ENCODE data around the gene EXOC6.
"Not testable (repeated sequence)": the region's sequence is repeated elsewhere in the genome, so short reads cannot be mapped to it uniquely, and the experiment has no call there.

Gene EXOC6

GRCh38 chr10:92886334-92886961 lies 38.1 kb downstream of the EXOC6 start:
- DNase-seq (ENCODE audit: low read depth), result no peak

GRCh38 chr10:92890471-92890870 lies 42.2 kb downstream of the EXOC6 start:
- DNase-seq (ENCODE audit: low read depth), result no peak

- DNase-seq (ENCODE audit: low read depth), result no peak
Measured at GRCh38 chr10:92891885-92892690, 43.8 kb downstream of the EXOC6 start.

GRCh38 chr10:92892691-92893054 lies 44.4 kb downstream of the EXOC6 start:
- DNase-seq (ENCODE audit: low read depth), result no peak

GRCh38 chr10:92894081-92894655 lies 45.8 kb downstream of the EXOC6 start:
- no peak for DNase-seq (ENCODE audit: low read depth)

GRCh38 chr10:92897916-92898315 lies 49.6 kb downstream of the EXOC6 start:
- DNase-seq (ENCODE audit: low read depth), result no peak

- no peak for DNase-seq (ENCODE audit: low read depth)
Measured at GRCh38 chr10:92901819-92902251, 53.5 kb downstream of the EXOC6 start.

GRCh38 chr10:92903633-92904032 lies 55.3 kb downstream of the EXOC6 start:
- DNase-seq (ENCODE audit: low read depth), result no peak

- no peak for DNase-seq (ENCODE audit: low read depth)
Measured at GRCh38 chr10:92907280-92907679, 59.0 kb downstream of the EXOC6 start.

GRCh38 chr10:92912631-92913030 lies 64.3 kb downstream of the EXOC6 start:
- not testable (repeated sequence) for DNase-seq (ENCODE audit: low read depth)

GRCh38 chr10:92913973-92914372 lies 65.7 kb downstream of the EXOC6 start:
- DNase-seq (ENCODE audit: low read depth), result no peak

- peak; percentile 40 for DNase-seq (ENCODE audit: low read depth)
Measured at GRCh38 chr10:92914478-92915325, 66.4 kb downstream of the EXOC6 start.

GRCh38 chr10:92915892-92916291 lies 67.6 kb downstream of the EXOC6 start:
- DNase-seq (ENCODE audit: low read depth), result no peak

- no peak for DNase-seq (ENCODE audit: low read depth)
Measured at GRCh38 chr10:92916433-92916832, 68.1 kb downstream of the EXOC6 start.

- no peak for DNase-seq (ENCODE audit: low read depth)
Measured at GRCh38 chr10:92918603-92919002, 70.3 kb downstream of the EXOC6 start.

- DNase-seq (ENCODE audit: low read depth), result no peak
Measured at GRCh38 chr10:92920866-92921265, 72.5 kb downstream of the EXOC6 start.

GRCh38 chr10:92923416-92923815 lies 75.1 kb downstream of the EXOC6 start:
- no peak for DNase-seq (ENCODE audit: low read depth)

GRCh38 chr10:92929896-92930295 lies 81.6 kb downstream of the EXOC6 start:
- DNase-seq (ENCODE audit: low read depth), result no peak

GRCh38 chr10:92931597-92931996 lies 83.3 kb downstream of the EXOC6 start:
- no peak for DNase-seq (ENCODE audit: low read depth)

- no peak for DNase-seq (ENCODE audit: low read depth)
Measured at GRCh38 chr10:92937876-92938275, 89.6 kb downstream of the EXOC6 start.

GRCh38 chr10:92938841-92939240 lies 90.5 kb downstream of the EXOC6 start:
- no peak for DNase-seq (ENCODE audit: low read depth)

GRCh38 chr10:92942226-92942625 lies 93.9 kb downstream of the EXOC6 start:
- DNase-seq (ENCODE audit: low read depth), result no peak
